Thoracic aorta (tissue), 2 donors: ENCODE data around the gene COA1. TPM values are rescaled to one million over a fixed set of nuclear protein-coding genes. Genes with fewer than 3 reads are reported as not detected.
A peak's percentile ranks its signal among the peaks of the same experiment; 100 is the strongest.

Experiments used
- ATAC-seq: fragments of 150-250 bp; one replicate; pipeline ENCODE4 v1.8.0; 2017; ENCODE audit warnings: low read depth; ENCODE audit not compliant: insufficient number of reproducible peaks, low FRiP score
- DNase-seq: peaks from one replicate; pipeline ENCODE4 v3.0.0-alpha.2; 2020; ENCODE audit warnings: low spot score
- H3K27ac ChIP-seq, 2 donors: fragments of 200-600 bp; sonication (generic); 1 replicate in 1 of 2; 2 replicates in 1 of 2; pipeline ENCODE4 v1.5.1; 2016; ENCODE audit warnings: mild to moderate bottlenecking in 2 of 2, moderate library complexity in 2 of 2
- H3K27me3 ChIP-seq: fragments of 200-600 bp; sonication (generic); replicated peaks from 2 replicates; pipeline ENCODE4 v1.6.0; 2016; ENCODE audit warnings: mild to moderate bottlenecking; ENCODE audit not compliant: insufficient read depth
- H3K36me3 ChIP-seq: fragments of 200-600 bp; sonication (generic); one replicate; pipeline ENCODE4 v1.5.1; 2016
- H3K4me1 ChIP-seq, 2 donors: fragments of 200-600 bp; sonication (generic); 1 replicate in 1 of 2; 2 replicates in 1 of 2; pipeline versions ENCODE4 v1.5.1 to v1.6.0; 2016; ENCODE audit warnings: low read depth in 2 of 2, mild to moderate bottlenecking in 1 of 2; ENCODE audit not compliant: control insufficient read depth in 1 of 2
- H3K4me3 ChIP-seq: fragments of 200-600 bp; sonication (generic); 2 replicates; pipeline ENCODE4 v1.5.1; 2016; ENCODE audit warnings: mild to moderate bottlenecking
- H3K9me3 ChIP-seq: fragments of 200-600 bp; sonication (generic); 2 replicates; pipeline ENCODE4 v1.5.1; 2016
- total RNA-seq, 2 donors: library from RNA; depleted of rRNA; stranded (reverse); fragments of >200 nt; gene quantifications; one replicate each; pipeline versions ENCODE4 v1.1.0 to v1.2.3, GENCODE V29; 2016
- TF ChIP-seq, protein P1 (sequence below): fragments of 200-600 bp; sonication (generic); IDR thresholded peaks from one replicate; pipeline ENCODE4 v1.5.1; 2019; ENCODE audit warnings: antibody characterized with exemption

The COA1 gene
- total RNA-seq, 2 donors from 2014 or later: 39.9 to 77.4 TPM

DNA sequence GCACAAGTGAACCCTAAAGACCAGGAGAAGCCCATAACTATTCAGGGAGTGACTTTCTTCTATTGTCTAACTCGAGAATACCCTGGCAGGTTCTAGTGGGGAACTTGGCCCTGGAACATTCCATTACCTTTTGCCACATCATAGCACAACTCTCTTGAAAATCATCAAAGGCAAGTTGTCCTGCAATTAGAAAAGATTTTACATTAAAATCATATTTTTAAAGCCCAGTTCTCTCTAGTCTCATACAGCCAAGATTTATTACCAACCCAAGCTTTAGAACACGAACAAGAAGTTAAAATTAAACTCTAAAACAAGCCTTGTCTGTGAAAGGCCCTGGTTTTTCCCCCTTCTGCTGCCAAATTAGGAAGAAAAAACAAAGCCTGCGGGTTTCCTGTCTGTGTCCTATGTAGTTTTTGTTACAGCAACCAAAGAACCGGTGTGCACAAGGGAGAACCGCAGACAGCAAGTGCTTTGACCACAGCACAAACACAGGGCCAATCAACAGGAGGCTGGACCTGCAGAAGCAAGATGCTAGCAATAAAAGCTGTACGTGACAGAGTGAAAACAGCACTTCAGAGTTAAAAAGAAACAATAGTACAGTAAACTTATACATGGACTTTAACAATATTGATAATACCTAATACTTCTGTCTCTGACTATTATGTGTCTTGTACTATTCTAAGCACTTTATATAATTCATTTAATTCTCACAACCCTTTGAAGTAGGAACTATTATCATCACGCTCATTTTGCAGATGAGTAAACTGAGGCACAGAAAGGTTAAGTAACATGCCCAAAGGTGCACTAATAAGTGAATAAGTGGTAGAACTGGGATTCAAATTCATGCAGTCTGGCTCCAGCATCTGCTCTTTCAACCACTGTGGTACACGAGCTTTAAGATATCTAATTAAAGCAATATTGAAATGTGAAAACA, 80.6 kb downstream of the COA1 start:
- no peak for DNase-seq
- Histone ChIP-seq H3K9me3 (no peaks in the 10 kb centered on the region), H3K4me1 (peaks cover 66 to 75% of the 10 kb centered on the region in 2 donors), H3K4me3 (peak overlapping the region; percentile 61), H3K27ac (peak overlapping the region; percentile 96 to 97), H3K36me3 (peaks cover 2% of the 10 kb centered on the region), H3K27me3 (no peaks in the 10 kb centered on the region)
- TF ChIP-seq, protein P1, sequence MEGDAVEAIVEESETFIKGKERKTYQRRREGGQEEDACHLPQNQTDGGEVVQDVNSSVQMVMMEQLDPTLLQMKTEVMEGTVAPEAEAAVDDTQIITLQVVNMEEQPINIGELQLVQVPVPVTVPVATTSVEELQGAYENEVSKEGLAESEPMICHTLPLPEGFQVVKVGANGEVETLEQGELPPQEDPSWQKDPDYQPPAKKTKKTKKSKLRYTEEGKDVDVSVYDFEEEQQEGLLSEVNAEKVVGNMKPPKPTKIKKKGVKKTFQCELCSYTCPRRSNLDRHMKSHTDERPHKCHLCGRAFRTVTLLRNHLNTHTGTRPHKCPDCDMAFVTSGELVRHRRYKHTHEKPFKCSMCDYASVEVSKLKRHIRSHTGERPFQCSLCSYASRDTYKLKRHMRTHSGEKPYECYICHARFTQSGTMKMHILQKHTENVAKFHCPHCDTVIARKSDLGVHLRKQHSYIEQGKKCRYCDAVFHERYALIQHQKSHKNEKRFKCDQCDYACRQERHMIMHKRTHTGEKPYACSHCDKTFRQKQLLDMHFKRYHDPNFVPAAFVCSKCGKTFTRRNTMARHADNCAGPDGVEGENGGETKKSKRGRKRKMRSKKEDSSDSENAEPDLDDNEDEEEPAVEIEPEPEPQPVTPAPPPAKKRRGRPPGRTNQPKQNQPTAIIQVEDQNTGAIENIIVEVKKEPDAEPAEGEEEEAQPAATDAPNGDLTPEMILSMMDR: no peak
- no peak for ATAC-seq

GRCh38 chr7:43647673-43648472, 81.5 kb downstream of the COA1 start:
- H3K27ac ChIP-seq: peak overlapping the region; percentile 96 to 97
- H3K9me3 ChIP-seq: no peaks in the 10 kb centered on the region
- TF ChIP-seq, protein P1: no peak
- peaks cover 2% of the 10 kb centered on the region for H3K36me3 ChIP-seq
- ATAC-seq: peak; percentile 76
- H3K27me3 ChIP-seq: no peaks in the 10 kb centered on the region
- peak overlapping the region; percentile 61 for H3K4me3 ChIP-seq
- H3K4me1 ChIP-seq: peaks cover 70 to 83% of the 10 kb centered on the region in 2 donors
- peak; percentile 69 for DNase-seq

- TF ChIP-seq, protein P1: no peak
- Histone ChIP-seq H3K4me1 (peaks cover 70 to 89% of the 10 kb centered on the region in 2 donors), H3K4me3 (peak overlapping the region; percentile 61), H3K9me3 (no peaks in the 10 kb centered on the region), H3K27me3 (no peaks in the 10 kb centered on the region), H3K27ac (peak overlapping the region; percentile 96 to 97), H3K36me3 (peaks cover 2% of the 10 kb centered on the region)
- no peak for ATAC-seq
- DNase-seq: no peak
Measured at GRCh38 chr7:43647339-43647672, 82.0 kb downstream of the COA1 start.

DNA sequence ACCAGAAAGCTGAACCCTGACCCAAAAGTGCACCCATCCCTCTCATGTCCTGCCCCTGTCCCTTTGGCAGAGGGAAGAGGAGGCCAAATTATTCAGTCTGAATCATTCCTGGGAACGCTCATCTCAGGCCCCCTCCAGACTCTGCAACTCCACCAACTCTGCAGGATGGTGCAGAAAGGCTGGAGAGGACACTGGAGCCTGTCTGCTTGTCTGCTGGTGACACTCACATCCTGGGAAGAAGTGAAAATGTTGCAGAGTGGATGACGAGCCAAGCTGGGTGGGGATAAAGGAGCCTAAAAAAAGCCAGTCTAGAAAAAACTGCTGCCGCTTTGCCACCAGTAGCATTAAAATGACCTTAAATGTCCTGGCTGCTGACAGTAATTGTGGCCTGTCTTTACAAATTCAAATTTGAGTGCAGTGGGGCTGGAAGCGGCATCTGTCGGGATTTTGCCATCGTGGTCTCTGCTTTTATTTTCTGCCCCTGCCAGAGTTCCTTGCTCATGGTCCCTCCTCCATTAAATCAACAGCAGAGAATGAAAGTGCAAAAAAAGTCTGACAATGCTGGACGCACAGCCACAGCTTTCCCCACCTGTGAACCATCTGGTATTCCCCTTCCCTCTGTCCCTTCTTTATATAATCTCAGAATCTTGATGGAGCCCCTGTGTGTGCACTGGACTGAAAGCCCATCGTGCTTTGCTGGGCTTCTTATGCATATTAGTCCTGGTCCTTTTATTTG, 82.6 kb downstream of the COA1 start:
- Histone ChIP-seq H3K27ac (peak overlapping the region; percentile 96 to 97), H3K9me3 (no peaks in the 10 kb centered on the region), H3K4me1 (peaks cover 68 to 88% of the 10 kb centered on the region in 2 donors), H3K27me3 (no peaks in the 10 kb centered on the region), H3K36me3 (peaks cover 2% of the 10 kb centered on the region), H3K4me3 (peak overlapping the region; percentile 61)
- DNase-seq: no peak
- TF ChIP-seq, protein P1: no peak
- no peak for ATAC-seq
